GM18861 (cell line): Measurements from ENCODE around the gene FGD4.
A peak's percentile ranks its signal among the peaks of the same experiment; 100 is the strongest.

Source experiments
- ATAC-seq: cut with Tn5 transposase; IDR thresholded peaks from one replicate; pipeline ENCODE4 v1.9.1; 2021; ENCODE audit not compliant: unreplicated experiment

The FGD4 gene

DNA sequence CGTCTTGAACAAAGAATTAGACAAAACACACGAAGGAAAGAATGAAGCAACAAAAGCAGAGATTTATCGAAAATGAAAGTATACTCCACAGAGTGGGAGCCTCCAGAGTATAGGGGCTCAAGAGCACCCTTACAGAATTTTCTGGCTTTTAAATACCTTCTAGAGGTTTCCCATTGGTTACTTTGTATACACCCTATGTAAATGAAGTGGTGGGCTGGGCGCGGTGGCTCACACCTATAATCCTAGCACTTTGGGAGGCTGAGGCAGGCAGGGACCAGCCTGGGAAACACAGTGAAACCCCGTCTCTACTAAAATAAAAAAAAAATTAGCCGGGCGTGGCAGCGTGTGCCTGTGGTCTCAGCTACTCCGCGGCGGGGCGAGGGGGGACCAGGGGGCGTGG lies 266.7 kb downstream of the FGD4 start:
- ATAC-seq: no peak

DNA sequence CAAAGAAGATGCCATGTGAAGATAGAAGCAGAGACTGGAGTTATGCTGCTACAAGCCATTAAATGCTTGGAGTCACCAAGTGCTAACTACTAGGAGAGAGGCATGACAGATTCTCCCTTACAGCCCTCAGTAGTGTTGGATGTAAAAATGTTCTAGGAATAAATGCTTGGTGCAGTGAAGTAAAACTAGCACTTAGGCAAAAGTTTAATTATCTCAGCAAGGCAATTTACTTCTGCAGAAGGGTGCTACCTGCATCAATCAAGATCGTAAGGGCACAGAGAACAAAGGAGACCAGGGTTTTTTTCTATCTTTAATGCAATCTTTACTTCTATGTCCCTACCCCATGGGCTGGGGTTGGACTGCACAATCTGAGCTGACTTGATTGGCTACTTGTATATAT lies 270.2 kb downstream of the FGD4 start:
- no peak for ATAC-seq

DNA sequence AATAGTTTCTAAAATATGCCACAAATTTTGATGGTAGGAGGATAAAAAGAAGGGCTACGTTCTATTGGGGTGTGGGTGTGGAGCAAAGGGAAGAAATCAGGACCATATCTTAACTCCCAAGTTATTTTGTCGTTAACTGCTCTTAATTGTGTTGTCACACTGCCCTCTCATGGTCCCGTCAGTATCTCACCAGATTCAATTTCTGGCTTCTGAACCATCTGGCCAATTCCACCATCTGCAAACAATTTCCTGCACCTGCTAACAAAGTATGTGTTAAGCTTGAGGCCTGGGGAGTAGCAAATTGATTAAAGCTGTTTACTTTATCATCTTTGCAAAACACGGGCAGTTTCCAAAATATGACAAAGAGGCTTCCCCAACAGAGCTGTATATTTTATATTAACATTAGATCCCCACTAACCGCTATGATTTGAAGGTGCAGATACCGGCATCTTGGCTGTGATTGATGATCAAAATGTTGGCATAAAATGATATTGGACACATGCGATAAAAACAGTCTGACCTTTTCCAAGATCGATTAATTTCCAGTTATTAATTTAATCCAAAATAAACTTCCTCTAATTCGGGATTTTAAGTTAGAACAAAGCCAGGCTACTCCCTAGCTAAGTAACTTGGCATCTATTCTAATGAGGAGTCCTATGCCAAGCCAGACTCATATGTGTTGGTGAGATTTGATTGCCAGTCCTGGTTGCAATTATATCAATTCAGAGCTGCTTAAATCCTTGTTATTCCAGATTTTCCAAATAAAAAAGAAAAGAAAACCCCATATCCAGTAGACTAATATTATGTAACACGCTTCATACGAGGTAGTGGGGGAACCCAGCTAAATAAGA lies 272.8 kb downstream of the FGD4 start:
- peak; percentile 47 for ATAC-seq

DNA sequence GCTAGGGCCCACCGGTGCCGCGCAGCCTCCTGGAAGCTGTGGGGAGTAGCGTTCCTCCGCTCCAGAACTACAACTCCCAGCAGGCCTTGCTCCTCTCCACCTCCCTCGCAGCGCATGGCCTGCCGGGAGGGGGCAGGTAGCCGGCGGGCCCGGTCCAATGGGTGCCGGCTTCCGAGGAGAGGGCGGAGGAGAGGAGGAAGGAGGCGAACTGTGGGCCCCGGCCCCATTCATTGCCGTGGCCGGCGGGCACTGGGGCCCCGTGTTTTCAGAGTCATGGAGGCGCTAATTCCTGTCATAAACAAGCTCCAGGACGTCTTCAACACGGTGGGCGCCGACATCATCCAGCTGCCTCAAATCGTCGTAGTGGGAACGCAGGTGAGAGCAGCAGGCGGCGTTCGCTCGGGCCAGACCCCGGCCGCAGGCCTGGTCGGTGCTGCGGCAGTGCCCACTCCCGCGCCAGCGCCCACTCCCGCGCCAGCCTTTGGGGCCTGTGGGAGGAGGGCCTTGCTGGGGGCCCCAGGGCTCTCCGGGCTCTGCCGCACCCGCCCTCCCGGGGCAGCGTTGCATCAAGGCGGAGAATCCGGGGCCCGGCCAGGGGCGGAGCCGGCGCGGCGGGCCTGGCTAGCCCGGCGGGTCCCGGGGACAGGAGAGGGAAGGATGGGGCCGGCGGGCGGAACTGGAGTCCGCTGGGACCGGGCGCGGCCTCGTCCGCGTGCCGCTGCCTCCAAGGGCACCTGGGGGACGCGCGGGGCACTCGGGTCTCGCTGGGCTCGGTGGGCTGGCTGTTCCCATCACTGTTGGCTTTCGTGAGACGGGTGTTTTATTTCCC lies 279.9 kb downstream of the FGD4 start, which contains the start of gene DNM1L:
DNM1L (plus strand) TSS at position 211 of the 829 bp plus-strand sequence; CDS start at position 274, 63 bp downstream.
- peak; percentile 94 for ATAC-seq

DNA sequence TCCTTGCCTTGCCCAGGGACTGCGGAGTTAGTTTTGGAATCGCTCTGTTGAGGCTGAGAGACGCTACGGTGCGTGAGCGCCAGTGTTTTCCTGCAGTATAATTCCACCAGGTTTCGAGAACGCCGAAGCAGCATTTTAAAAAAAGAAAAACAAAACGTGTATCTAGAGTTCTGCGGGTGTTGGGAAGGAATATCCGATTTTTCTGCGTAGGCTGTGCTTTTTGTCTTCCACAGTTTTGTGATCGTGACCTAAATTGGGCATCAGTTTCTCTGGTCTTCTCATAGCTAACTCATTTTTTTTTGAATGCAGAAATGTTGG lies 280.5 kb downstream of the FGD4 start:
- no peak for ATAC-seq

DNA sequence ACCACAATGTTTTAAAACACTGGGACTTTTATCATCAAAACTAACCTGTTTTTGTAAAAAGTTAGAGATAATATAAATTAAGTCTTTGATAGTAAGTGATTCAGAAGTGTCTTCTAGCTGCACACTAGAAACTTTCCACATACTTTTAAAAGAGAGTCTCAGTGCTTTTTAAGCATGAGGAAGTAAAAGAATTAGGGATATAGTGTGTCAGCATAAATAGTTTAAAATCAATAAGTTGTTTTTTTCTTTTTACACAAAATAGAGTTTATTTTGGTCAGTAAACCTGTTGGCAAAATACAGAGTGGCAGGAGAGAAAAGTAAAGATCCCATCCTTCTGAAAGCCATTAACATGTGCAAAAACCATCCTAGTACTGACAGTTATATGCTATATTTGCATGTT lies 281.4 kb downstream of the FGD4 start:
- no peak for ATAC-seq

DNA sequence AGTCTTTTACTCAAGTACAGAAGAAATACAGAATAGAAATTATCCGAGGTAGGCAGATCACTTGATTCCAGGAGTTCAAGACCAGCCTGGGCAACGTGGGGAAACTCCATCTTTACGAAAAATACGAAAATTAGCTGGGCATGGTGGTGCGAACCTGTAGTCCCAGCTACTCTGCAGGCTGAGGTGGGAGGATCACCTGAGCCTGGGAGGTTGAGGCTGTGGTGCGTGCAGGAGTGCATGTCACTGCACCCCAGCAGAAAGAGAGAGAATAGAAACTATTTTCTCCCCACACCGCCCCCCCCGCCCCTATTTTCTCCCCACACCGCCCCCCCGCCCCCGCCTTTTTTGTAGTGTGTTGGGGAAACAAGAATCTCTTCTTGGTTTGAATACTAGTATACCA lies 281.9 kb downstream of the FGD4 start:
- ATAC-seq: no peak

DNA sequence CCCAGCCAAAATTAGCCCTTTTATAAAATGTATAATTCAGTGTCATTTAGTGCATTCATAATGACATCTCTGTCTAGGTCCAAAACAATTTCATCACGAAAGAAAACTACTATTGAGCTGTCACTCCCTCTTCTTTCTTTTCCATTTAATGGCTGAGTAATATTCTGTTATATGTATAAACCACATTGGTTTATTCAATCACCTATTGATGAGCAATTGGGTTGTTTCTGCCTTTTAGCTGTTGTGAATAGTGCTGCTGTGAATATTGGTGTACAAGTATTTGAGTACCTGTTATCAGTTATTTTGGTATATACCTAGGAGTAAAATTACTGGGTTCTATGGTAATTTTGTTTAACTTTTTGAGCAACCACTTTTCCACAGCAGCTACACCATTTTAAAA lies 287.0 kb downstream of the FGD4 start:
- no peak for ATAC-seq

DNA sequence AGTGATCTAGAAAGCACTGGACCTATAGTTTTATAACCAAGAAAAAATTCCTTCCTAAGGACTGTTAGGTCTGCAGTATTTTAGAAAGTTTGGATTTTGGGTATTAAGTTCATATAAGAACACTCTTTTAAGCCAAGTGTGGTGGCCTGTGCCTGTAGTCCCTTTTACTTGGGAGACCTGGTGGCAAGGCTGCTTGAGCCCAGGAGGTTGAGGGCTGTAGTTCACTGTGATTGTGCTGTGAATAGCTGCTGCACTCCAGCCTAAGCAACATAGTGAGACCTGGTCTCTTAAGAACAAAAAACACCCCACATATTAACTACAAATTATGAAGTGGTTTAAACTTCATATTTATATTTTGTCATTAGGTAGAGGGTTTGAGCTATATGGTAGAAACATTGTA lies 289.4 kb downstream of the FGD4 start:
- no peak for ATAC-seq

DNA sequence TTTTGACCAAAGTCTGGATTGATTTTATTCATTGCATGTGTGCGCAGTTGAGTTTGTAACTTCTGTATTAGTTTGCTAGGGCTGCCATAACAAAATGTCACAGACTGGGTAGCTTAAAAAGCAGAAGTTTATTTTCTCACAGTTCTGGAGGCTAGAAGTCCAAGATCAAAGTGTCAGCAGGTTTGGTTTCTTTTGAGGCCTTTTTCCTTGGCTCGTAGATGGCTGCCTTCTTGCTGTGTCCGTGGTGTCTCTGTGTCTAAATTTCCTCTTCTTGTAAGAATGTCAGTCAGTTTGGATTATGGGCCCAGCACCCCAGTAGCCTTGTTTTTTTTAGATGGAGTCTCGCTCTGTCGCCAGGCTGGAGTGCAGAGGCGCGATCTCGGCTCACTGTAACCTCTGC lies 291.6 kb downstream of the FGD4 start:
- ATAC-seq: no peak

DNA sequence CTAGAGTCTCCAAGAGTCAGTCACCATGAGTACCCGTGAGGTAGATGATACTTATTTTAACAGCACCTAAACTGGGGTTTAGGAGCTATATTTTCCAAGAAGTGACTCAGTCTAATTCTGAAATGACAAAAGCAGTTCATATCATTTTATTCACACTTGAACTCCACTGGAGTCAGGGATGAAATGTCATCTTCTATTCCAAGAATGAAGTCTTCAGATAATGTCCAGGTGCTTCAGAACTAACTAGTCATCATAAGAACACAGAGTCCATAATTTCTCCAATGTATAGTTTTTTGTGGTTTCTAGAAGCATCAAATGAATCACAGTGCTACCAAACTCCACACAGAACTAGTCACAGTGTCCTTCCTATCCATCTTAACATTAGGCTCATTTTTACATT lies 293.0 kb downstream of the FGD4 start:
- ATAC-seq: no peak

DNA sequence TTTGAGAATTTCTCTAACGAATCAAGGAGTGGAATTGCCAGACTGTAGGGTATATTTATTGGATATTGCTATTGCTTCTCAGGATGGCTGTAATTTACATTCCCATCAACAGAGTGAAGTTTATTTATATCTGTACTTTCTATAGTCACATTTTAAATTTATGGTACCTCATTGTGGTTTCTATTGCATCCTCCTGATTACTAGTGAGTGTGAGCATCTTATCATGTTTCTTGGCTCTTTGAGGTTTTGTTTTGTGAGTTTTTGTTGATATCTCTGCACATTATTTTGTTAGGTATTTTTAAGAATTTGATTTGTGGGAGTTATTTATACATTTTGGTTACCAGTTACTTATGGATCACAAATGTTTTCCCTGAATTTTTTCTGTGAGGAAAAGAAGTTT lies 293.7 kb downstream of the FGD4 start:
- no peak for ATAC-seq
